HG03378 (cell line): ENCODE results near the gene GABARAP.
"Not testable (repeated sequence)": the region's sequence is repeated elsewhere in the genome, so short reads cannot be mapped to it uniquely, and the experiment has no call there.

Source experiments
- ATAC-seq: cut with Tn5 transposase; IDR thresholded peaks from one replicate; pipeline ENCODE4 v1.9.1; 2021; ENCODE audit warnings: mild to moderate bottlenecking, moderate library complexity; ENCODE audit not compliant: unreplicated experiment

GABARAP gene

DNA sequence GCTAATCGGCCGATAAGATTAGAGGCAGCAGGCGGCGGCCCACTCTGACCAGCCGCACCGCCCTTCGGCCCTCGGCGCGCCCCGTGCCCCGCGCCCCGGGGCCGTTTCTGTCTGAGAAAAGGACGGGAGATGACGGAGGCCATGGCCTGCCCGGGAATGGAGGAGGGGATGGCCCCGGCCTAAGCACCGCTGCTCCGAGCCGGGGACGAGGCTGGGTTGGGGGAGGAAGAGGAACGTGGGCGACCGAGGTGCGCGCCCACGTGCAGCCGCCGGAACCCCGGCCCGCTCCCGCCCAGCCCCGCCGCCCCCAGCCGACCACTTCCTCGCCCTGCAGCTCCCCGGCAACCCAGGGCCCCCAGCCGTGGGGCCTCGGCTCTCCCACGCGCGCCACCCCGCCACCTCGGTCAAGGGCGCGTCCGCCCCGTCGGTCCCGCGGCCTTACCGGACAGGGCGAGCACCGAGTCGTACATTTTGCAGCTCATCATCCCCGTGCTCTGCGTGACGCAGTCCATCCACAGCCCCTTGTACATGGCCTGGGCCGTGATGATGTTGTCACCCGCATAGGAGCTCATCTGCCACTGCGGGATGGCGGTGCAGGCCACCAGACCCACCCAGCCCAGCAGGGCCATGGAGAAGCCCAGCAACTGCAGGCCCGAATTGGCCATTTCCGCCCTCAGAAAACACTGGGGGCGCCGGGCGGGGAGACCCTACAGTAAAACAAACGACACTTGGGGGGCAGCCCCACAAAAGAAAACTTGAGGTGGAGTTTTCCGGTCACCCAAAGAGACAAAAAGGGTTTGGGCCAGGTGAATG lies 19.3 kb upstream of the GABARAP start:
- ATAC-seq: no peak

DNA sequence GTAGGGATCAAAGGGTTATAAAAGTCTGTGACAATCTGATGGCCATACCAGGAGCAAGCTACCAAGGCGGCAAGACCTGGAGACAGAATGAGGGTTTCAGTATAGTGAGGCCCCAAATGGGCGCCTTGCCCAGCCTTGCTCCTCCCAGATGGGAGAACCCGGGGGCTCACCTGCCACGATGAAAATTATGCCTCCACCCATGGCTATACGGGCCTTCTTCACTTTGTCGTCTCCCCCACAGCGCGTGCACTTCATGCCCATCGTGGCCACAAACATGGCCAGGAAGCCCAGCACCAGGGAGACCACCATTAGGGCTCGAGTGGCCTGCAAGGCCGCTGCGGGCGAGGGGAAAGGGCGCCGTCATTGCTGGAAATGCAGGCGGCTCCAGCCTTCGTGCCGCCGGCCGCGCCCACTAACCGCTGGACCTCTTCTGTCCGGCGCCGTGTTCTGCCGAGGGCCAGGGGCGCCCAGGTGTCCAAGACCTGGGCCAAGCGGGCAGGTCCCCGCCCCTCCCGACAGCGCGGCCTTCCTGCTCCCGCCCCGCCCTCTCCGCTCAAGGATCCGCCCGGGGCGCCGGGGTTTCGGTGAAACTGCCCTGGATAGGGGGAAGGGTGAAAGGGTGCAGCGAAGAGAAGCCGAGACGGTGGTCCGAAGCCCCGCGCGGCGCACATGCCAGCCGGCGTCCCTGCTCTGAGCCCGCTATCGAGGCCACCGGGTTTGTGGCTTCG lies 18.6 kb upstream of the GABARAP start:
- no peak for ATAC-seq

DNA sequence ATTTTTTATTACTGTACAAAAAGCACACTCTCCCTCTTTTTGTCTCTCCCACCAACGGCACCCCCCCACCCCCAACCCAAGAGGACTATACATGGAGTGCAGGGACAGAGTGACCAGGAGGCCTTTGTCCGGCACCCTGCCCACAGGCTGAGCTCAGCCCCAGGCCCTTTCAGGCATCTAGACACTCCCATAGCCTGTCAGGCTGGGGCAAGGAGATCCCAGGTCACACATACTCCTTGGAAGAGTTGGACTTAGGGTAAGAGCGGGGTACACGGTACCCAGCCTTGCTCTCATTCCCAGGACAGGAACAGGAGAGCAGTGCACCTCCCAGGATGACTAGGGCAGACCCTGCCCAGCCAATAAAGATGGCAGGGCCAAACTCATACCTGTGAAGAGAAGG lies 17.9 kb upstream of the GABARAP start:
- ATAC-seq: no peak

DNA sequence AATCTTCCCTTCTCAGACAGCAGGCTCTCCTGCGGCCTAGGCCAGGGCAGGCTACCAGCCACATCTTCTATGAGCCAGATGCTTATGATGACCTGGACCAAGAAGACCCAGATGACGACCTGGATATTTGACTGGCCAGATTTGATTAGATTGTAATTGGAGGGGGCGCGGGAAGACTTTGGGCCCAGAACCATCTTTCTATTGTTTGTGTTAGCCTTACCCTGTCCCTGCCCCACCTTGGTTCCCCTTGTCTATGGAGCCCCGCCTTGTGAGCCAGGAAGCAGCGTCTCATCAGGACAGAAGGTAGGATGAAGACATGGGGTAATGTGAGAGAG lies 17.3 kb upstream of the GABARAP start:
- no peak for ATAC-seq

DNA sequence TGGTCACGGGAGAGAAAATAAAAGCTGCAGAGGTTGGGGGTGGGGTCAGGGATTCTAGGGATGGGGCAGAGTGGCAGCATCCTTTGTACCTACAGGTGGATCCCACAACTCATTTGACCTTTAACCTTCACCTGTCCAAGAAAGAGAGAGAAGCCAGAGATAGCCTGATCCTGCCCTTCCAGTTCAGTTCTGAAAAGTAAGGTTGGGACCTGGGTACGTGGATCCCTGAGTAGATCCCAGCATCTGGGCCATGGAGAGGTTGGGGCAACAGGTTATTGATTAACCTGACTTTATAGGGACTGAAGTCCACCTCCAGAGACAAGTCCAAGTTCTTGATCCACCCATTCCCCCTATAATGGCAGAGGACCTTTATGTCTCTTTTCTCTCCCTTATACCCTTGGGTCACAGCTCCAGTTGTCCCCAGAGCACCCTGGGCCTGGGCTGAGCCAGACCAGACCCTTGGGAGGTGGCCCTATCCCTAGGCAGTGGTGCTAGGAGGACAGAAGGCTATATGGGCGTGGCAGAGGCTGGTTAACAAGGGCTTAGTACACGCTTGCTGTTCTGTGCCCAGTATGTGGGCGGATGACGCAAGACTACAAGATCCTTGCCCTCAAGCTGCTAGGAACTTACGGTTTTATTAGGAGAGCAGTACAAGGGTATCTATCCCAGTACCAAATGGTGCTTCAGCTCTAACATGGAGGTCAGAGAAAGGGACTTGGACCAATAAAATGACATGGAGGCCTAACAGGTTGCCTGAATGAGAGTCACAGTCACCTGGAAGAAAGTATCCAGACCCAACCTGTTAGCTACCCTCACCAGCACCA lies 16.7 kb upstream of the GABARAP start:
- ATAC-seq: no peak

DNA sequence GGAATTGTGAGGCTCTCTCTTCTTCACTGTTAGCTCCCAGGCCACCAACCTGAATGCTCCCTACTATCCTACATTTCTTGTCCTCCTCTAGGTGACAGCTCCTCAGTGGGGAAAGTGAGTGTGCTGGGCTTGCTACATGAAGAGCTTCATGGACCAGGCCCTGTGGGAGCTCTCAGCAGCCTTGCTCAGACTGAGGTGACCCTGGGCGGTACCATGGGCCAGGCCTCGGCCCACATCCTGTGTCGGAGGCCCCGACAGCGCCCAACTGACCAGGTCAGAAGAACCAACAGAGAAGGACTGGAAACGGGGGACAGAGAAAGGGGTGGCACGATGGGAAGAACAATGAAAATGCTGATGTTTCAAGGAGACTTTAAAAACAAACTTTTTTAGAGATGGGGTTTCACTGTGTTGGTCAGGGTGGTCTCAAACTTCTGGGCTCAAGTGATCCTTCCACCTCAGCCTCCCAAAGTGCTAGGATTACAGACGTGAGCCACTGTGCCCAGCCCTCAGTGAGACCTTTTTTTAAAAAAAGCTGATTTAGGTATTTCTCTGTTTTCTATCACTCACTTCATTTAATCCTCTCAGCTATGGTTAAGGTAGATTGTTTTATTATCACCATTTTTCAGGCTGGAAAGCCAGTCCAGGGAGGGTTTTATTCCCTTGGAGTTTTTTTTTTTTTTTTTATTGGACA lies 14.7 kb upstream of the GABARAP start:
- ATAC-seq: no peak

DNA sequence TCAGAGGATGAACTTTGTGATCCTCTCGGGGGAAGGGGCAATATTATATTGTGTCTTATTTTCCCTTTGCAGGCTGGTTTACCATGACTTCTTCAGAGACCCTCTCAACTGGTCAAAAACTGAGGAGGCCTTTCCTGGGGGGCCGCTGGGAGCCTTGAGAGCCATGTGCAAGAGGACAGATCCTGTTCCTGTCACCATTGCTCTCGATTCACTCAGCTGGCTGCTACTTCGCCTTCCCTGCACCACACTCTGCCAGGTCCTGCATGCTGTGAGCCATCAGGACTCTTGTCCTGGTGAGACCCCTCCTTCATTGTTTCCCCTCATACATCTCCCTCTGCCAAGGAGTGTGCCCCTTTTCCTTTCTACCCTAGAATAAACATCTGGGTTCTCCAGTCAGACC lies 12.3 kb upstream of the GABARAP start:
- ATAC-seq: no peak

DNA sequence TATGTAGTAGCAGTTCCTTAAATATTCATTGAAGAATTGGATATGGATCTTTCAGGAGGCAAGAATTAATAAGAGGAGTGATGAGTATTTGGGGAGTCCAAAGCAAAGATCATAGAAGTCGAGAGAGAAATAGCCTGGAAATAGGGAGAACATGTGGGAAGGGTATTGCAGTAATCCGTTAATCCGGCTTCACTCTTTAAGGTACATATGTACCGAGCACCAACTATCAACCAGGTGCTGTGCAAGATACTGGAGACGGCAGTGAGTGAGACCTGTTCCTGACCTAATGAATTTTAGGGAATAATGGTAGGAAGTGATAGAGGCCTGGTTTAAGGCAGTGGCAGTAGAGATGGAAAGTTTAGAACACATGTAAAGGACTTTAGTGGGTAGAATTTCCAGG lies 10.8 kb upstream of the GABARAP start:
- ATAC-seq: no peak

DNA sequence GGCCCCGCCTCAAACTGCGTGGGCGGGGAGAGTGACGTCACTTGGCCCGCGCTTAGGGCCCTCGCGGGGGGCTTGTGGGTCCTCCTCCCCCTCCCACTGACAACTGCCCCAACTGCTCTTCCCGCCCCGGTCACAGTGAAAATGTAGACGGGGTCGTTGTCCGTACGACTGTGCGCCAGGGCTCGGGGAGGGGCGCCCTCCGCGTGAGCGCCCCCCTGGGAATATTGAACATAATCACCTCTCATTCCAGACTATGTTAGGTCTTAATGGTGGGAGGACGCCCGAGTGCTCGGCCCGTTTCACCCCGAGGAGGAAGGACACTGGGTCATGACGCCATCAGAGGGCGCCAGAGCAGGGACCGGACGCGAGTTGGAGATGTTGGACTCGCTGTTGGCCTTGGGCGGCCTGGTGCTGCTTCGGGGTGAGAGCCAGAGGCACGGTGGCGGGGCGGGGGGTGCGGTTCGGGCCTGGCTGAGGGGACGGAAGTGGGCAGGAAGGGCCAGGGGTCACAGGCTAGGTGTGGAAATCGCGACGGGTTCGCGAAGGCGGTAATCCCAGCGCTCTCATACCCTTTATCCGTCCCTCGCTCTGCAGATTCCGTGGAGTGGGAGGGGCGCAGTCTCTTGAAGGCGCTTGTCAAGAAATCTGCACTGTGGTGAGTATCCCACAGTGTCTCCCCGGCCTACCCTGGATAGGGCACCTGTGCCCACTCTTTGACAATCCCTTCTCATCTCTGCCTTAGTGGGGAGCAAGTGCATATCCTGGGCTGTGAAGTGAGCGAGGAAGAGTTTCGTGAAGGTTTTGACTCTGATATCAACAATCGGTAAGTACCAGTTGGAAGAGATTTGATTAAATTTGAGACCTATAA lies 10.2 kb upstream of the GABARAP start, which contains the start of gene ELP5:
ELP5 (plus strand) TSS at position 40 of the 868 bp plus-strand sequence; CDS start at position 376, 336 bp downstream.
- peak; percentile 44 for ATAC-seq

DNA sequence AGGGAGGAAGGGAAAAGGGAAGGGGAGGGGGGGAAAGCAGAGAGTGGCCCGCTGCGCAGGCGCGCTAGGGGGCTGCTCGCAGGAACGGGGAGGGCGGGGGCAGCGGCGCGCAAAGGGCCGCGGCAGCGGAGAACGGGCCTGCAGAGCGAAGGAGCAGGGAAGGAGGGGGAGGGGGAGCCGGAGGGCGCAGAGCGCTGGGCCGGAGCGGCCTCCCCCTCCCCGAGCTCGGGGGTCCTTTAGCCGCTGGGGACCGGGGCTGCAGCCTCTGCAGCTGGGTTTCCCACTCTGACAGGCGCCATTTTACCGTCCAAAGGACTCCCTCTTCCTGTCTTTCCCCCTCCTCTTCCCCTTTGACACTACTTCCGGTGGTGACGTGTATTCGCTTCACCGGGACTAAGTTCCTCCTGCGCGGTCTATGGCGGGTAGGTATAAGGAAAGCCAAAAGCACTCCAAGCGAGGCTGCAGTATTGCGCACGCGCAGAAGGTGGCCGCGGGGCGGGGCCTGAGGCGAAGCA lies 9.5 kb upstream of the GABARAP start, which contains the start of gene CTDNEP1:
CTDNEP1 (minus strand) TSS at position 74 of the 515 bp plus-strand sequence. CDS start 438 bp downstream, outside the sequence.
- ATAC-seq: peak; percentile 80

DNA sequence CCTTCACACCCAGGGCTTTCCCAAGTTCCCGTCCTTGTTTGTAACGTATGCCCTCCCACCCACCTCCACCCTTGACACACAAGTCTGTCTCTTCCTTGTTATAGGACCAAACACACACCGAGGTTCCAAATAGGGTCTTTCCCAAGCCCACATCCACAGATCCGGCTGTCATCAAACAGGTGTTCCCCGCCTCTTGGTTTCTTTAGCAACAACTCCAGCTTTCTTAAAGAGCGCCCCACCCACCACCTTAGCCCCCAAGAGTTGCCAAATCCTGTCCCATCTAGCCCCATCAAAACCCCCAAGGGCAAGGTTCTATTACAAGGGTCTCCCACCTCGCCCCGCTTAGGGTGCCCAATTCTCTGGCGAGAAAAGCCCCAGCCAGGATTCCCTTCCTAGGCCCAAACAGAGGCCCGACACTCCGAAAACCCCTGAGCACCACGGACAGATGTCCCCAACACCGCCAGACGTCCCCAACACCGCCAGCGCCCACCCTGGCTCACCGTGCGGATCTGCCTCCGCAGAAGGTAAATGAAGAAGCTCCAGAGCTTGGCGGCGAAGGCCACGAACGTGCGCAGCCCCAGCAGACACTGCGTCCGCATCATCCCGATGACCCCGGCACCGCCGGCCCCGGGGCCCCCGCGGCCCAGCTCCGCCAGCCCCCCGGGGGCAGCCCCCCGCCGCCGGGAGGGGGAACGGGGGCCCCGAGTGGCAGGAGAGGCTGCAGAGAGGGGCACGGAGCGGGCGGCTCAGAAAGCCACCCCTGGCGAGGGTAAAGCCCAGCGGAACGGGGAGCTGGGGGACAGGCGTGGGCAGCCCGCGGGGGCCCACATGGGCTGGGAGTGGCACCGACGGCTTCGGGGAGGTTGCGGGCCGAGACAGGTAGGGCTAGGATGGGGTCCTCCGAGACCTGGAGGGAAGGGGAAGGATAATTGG lies 8.7 kb upstream of the GABARAP start:
- ATAC-seq: no peak

DNA sequence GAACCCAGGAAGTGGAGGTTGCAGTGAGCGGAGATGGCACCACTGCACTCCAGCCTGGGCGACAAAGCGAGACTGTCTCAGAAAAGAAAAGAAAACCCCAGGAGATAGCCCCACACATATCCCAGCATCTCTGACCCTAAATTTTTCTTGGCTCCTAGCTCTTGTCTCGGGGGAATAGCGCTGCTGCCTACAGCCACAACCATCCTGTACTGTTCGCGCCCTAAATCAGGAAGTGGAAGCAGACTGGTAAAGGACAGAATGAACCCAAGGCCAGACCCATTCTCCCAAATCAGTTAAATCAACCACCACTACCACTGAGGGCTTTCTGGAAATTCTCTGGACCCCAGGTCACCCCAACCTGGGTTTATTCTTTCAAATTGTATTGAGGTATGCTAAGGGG lies 7.6 kb upstream of the GABARAP start:
- no peak for ATAC-seq

DNA sequence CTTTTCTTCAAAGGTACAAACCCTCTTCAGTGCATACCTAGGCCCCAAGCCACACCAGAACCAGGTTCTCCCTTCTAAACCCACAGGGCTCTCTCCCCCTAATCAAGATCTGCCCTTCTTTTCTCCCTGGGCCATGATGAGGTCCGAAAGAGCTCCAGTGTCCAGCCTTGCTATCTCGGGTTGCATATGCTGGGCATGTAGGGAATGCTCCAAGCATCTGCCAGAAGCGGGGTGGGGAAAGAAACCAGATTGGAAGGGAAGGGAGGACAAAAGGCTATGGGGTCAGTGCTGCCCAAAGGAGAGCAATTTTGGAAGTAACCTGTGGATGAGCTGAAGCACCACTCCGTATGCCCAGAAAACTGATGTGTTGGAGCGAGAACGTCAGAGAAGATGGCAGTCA lies 7.0 kb upstream of the GABARAP start:
- no peak for ATAC-seq

DNA sequence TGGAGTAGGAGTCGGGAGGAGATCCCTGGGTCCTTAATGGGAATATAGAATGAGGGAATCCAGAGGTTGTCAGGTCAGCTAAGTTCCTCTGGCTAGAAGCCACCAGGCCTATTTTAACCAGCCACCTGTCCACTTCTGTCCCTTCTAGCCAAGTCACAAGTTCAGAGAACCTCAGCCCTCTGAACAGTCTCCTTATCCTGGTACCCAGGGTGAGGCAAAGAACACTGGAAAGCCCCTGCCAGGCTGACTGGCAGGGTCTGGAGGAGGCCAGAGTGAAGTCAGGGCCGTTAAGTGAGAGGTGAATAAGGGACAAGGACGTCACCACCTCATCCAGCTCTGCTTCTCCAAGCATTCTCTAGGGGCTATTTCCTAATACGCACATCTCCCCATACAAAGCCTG lies 6.5 kb upstream of the GABARAP start:
- ATAC-seq: no peak

DNA sequence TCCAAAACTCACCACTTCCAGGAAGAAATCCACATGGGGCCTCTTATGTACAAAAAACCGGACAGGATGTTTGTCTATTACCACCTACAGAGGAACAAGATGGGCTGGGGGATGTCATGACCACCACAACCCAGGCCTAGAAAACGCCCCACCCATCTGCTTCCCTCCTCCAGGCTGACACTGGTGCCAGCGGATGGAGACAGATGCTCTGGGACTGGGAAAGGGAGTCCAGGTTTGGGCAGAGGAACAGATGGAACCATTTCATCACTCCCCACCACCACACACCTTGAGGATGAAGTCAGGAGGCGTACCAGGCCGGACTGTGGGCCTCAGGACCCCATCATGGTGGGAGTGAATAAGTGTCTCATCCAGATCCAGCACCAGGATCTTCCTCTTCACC lies 4.5 kb upstream of the GABARAP start:
- no peak for ATAC-seq

DNA sequence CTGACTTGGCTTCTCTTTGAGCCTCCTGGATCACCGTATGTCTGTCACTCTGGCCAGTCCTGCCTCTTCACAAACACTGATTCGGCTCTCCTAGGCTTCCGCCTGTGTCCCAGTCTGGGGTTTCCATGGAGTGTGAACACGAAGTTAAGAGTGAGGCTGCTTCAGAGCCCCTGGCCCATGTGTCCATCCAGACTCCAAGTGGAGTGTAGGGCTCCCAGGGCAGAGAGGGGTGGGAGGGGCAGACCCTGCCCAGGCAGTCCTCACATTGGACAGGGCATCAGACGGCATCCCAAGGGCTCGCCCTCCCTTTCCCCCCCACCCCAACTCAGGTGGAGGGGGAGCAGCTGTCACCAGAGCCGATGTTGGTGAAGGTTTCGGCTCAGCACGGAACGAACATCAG lies 1.6 kb upstream of the GABARAP start:
- ATAC-seq: not testable (repeated sequence)

DNA sequence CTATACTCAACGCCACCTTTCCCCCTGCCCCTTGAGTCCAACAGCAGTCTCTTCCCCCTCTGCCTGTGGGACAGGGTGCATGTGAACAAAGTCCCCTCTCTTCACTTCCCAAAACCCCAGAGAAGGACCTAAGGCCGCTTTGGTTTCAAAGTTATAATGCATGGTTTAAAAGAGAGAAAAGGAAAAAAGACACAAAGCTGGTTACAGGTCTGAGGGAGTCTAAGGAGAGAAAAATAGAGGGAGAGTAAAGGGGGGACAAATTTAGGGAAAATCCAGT lies 1.1 kb upstream of the GABARAP start:
- ATAC-seq: no peak

DNA sequence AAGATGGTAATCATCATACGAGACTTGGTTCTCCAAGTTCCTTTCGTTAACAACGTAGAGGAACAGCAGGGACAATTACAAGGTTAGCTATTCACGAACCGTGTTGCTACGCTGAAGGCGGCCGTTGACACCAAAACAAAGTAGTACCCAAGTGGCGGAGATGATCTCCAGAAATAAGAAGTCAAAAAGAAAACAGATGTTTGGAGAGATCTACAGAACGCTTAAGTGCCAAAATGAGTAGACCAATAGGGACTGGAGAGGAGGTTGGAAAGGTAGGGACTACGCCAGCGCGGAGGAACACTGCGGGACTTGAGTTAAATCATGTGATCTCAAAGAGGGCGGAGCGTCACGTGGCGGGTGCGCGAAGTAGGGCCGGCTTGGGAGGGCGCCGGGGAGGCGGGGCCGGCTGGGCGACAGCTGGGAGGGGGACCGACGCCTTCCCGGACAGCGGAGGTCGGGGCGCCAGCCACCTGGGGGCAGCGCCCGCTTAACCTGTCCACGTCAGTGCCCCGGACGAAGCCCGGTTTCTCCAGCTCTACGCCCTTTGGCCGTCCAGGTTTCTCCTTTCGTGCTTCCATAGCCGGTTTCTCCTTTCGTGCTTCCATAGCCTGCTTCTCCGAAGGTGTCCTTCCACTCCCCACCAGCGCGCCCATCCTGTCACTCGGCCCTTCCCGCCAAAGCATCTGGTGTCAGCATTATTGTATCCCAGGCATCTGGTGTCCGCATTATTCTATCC lies 636 bp upstream of the GABARAP start:
- peak; percentile 39 for ATAC-seq
